HG03196 (cell line): ENCODE measurements around the gene CMIP.

ENCODE experiments used
- ATAC-seq: cut with Tn5 transposase; IDR thresholded peaks from one replicate; pipeline ENCODE4 v1.9.1; 2021; ENCODE audit not compliant: unreplicated experiment

The CMIP gene

DNA sequence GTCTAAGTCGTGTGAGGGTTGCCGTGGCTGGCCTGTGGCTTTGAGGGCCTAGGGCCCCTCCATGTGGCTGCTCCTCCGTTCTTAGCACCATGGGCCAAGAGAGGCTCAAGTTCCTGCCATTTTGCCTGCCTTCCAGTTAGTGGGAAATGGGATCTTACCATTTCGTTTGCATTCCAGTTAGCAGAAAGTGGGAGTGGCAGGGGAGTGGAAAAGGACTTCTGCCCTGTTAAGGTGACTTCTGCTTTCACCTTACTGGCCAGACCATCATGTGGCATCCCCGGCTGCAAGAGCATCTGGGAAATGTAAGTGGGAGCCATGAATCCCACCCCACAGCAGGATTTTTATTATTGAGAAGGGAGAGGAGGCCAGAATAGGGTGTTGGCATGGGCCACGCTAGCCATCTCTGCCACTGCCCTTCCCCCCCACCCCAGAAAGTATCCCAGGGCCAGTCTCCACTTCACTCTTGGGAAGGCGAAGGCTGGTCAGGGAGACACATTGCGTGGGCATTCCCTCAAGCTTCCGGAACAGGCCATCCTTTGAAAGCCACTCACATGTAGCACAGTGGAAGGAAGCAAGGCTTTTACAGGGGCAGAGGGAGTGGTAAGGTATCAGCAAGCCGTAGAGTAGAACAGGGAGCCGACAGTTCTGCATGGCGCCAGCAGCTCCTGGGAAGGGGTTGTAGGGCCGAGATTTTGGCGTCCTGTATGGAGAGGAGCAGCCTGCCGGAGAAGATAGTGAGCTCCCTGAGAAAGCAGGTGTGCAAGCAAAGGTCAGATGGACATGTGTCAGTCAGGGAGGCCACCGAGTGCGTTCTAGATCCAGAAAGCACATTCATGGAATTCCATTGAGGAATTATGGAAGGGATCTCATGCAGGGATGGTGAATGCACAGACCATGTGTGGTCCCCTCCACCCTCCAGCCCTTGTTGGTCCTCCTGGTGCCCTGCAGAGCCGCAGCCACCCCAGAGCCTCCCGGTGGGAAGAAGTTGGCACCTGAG lies 33.4 kb downstream of the CMIP start:
- ATAC-seq, result no peak

DNA sequence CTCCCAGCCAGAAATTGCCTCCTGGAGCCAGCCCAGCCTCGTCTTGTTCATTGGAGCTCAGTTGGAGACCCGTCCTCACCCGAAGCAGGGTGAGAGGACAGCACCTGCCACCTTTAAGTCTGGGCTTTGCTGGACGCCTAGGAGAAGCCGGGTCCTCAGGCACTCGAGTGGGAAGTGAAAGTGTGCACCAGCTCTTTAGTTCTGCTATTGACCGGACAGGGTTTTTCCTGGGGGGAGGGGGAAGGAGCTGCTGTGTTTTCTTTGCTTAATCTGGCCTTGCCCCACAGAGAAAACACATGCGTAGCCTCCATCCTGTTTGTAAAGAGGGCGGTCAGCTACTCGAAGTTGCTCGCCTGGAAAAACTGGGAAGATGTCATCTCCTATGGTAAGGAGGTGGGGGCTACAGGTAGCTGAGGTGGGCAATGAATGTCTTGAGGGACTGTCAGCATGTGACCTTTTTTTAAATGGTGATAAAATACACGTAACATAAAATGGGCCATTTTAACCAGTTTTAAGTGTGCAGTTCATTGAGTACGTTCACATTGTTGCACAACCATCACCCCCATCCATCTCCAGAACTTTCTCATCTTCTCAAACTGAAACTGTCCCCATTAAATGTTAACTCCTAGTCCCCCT lies 34.4 kb downstream of the CMIP start:
- peak; percentile 59 for ATAC-seq

DNA sequence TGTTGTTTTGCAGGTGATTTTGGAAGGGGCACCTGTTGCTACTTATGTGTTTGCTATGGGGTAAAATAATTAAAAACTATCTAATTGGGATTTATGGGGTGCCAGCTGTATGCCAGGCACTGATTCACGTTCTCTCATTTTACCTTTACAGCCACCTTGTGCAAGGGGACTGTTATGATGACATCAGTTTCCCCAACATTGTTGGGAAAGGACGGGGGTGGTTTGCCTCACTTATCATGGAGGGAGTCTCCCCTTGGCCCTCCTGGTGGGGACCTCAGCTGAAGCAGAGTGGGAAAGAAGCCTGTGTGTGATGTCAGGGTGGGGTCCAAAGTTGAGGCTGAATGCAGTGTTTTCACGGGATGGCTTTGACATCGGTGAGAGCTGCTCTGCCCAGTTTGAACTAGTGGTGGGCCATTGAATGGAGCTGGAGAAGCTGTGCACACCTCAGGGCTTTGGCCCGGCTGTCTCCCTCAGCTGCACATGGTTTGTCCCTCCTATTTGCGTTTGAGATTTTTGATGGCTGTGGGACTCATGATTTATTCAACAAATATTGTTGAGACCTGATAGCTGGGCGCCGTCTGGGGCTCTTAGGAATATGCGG lies 36.1 kb downstream of the CMIP start:
- ATAC-seq, result no peak

DNA sequence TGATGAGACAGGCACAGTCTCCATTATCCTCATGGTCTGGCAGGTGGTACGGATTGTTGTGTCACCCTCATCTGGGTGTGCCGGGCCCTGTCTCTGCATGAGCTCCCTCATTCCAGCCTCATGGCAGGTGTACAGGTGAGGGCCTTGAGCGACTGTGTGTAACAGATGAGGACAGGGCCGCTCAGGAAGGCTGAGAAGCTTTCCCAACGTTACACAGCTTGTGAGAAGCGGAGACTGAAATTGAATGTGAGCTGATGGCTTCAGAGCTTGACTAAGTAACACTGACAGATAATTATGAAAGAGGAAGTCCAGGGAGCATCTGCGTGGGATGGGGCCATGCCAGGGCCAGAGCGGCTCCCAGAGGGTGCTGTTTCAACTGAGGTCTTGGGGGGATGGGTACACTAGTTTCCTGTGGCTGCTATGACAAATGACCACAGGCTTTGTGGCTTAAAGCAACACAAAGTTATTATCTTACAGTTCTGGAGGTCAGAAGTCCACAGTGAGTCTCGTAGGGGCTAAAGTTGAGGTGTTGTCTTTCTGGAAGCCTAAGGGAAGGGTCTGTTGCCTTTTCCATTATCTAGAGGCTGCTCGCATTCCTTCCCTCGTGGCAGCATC lies 36.7 kb downstream of the CMIP start:
- peak; percentile 84 for ATAC-seq

DNA sequence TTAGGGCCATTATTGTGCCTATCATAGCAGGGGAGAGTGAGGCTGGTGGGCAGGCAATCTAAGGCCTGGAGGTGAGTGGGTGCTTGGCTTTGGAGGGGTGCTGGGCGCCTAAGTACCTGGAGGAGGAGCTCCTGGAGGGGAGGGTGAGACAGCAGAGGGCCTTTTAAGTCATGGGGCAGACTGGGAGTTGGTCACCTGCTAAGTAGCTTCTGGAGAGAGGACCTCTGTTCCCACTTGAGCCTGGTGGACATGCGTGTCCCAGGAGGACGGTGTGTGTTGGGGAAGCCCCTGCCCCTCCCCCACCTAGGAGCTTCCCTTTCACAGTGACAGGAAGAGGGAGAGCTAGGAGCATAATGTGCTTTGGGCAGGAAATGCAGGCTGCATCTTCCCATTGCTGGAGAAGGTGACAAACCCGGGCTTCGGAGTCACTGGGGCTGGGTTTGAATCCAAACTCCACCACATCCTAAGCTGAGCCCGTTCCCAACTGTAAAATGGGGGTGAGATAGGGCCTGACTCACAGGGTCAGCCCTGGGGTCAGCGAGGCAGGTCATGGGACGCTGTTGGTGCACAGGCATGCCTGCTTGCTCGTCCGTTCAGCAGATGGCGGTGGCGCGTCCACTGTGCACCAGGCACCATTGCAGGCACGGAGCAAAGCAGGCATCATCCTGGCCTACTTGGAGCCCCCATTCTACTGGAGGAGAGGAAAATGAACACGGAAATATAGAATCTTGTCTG lies 37.9 kb downstream of the CMIP start:
- no peak for ATAC-seq

DNA sequence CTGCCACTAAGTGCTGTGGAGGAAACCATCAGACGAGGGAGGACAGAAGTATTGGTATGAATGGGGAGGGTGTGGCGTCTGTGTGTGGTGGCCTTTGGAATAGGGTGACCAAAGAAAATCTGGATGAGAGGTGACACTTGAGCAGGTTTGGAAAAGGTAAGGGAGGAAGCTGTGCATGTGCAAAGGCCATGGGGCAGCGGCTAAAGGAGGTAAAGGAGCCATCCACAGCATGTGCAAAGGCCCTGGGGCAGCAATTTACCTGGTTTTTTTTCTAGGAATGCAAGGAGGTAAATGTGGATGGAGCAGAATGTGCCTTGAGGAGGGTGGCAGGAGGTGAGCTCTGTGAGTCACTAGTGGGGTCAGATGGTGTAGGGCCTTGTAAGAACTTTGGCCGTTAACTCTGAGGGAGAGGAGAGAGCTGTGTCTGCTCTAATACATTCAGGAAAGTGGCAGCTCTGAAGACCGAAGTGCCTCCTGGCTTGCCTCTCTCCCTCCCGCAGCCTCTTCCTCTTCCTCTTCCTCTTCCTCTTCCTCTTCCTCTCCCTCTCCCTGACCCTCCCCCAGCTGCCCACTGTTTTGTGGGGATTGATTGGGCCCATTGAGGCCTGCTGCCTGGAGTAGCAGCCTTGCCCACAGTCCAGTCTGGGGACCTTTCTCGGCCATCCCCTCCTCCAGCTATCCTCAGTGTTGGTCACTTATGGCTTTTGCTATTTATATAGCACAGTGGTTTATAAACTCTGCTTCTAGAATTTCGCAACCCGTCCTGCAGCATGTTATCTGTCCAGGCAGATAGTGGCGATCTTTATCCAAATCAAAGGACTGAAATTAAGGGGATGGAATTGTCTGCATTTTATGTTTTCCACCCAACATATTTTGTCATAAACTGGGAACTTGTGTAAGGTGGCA lies 38.7 kb downstream of the CMIP start:
- ATAC-seq, result no peak

DNA sequence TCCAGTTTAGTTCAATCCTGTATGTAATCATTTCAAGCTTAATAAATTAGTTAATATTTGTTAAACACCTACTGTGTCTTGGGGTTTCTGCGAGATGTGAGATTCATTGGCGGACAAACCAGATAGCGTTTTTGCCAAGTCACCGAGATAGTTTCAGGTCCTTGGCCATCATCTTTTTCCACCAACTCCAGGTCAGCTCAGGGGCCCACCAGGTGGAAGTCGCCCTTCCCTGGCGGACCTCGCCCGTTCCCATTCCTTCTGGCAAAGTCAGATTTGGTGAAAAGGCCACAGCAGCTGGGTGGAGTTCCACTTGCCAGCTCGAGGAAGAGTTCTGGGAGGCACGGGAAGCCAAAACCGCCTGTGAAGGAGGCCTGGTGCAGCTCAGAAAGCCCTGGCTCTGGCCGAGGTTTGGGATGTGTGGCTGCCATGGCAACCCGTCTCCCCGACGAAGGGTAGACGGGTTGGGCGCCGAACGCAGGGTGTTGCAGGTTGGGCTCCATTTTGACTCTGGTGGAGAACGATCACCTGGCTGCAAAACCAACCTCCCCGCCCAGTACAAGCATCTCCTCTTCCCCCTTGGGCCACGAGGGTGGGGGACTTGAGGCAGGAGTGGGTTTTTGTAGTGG lies 39.5 kb downstream of the CMIP start:
- ATAC-seq, result no peak

DNA sequence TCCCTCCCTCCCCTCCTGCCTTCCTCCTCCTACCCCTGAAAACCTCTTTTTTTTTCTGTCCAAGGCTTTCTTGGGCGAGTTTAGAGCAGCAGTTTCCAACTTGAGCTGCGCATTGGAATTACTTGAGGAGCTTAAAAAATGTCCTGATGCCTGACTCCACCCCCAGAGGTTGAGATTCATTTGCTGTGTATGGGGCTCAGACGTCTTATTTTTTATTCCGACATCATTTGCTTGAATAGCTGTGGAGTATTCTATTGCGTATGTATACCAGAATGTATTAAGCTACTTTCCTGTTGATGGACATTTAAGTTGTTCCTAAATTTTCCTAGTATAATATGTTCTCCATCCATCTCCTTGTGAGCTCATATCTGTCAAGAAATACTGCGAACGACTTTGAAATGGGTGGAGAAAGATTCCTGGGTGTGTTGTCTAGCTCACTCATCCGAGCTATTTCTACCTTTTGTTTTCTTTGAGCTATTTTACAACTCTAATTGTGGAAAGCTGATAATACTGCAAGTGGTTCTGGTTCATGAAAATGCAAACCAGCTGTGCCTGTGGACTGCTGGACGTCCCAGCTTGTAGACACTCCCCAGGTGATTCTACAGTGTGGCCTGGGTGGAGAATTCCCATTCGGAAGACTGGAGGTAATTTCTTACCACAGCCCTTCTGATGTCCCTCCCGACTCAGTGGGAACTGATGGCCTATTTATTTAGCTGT lies 40.5 kb downstream of the CMIP start:
- no peak for ATAC-seq

DNA sequence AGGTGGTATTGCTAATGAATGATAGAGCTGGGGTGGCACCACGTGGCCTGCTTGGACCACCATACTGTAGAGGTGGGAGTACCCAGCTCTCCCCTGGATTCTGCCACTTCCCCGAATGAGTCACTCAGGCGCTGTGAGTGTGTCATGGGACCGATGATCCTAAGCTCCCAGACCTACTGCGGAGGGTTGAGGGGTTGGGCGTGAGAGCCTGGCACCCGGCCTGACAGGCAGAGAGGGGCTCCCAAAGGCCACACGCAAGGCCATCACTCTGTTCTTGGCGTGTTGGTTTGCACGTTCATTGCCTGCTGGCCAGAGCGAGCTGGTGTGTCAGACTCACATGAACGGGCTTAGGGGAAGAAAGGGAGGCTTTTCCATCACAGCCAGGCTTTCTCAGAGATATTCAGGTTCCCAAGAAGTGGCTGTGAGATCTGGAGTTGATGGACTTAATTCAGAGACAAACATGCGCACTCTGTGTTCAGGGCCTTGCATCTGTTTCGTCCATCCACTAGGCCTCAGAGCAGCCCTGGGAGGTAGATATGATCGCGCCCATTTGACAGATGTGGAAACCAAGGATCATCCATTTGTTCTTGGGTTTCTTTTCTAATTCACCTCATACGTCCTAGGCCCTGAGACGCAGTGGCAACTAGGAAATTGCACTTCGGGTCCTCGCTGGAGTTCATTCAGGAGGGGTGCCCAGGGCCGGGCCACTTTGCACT lies 41.4 kb downstream of the CMIP start:
- no peak for ATAC-seq

DNA sequence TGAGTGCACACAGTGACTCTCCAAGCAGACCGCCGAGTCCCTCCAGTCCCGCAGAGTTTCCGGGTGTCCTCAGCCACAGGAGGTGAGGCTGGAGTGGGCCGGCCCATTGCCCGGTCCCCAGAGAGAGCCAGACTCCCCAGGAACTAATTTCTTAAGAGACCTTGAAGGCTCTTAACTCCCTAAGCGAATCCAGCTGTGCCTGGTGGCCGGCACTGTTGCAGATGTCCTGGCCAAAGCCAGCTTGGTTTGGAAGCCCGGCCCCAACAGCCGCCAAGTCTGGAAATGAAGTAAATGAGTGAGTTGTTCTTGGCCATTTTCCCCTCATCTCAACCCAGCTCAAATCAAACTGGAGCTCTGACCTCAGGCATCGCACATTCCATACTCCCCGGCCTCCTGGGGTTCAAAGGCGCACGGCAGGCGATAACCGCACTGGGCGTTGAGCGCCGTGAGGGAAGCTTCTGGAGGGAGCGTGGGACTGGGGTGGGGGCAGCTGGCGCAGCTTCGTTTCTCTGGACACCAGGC lies 42.0 kb downstream of the CMIP start:
- ATAC-seq, result no peak

DNA sequence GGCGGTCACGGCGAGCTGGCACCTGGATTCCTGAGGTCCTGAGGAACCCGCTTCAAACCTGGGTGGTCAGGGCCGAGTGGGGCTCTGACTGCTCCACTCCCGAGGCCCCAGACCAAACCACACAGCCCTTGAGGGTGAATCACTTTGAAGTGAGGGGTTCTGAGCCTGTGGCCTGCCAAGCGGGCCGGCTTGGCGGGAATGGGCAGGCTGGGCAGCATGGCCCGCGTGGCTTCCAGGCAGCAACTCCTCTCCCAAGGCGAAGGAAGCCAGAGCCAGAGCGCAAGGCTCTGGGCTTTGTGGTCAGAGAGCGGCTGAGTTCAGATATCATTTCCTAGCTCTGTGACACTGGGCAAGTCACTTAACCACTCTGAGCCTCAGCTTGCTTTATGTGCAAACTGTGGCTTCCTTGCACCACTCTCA lies 42.7 kb downstream of the CMIP start:
- ATAC-seq, result no peak

DNA sequence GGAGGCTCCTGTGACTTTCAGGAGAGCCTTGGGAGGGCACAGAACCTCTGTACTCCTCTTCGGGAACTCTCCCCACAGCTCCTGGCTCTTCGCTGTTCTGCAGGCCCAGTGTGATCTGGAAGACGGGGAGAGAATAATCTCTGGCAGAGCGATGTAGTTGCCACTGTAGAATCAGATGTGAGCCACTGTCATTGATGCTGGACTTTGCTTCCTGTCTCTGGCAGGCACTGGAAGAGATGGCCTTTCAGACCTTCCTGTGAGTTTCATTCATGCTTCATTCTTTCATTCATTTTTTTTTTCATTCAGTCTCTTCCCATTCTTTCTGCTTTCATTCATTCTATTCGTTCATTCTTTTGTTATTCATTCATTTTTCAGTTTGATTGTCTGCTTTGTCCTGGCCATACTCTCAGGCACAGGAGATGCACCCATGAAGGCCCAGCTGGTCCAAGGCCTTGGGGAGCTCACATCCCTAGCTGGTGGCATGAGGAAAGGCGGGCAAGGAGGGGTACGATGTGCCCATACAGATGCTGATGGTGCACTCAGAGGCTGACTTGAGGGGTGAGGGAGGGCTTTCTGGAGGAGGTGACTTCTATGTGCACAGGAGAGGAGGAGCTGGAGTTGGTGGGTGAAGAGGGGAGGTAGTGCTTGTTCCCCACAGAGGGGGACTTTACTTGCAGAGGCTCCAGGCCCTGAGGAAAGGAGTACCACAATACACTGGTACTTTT lies 44.2 kb downstream of the CMIP start:
- ATAC-seq, result no peak

DNA sequence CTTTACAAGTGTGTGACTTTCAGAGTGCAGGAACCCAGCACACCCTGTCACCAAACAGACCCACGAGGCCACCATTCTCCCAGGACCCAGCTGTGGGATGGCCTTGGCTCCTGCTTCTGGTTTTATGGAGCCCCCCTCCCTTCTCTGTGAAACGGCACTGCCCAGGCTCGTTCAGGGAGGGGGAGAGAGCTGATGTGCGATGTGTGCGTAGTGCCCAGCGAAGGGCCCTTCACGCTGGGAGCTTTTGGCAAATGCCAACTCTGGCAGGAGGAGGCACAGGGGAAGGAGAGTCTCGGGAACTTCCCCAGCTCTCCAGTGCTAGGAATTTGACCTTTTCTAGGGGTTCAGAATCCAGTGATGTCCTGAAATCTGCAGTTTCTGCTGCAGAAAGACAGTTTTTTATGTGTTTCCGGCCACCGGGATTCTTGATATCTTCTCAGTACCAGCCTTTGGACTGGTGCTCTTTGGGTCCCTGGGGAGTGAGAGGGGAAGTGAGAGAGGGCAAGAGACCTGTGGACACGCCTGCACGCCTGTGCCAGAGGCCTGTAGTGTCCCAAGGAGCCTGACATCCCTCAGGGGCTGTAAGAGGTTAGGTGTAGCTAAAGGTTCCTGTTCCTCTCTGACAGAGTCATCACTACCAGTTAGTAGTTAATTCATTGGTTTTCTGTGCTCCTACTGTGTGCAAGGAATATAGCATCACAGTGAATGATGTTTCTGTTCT lies 45.1 kb downstream of the CMIP start:
- no peak for ATAC-seq

DNA sequence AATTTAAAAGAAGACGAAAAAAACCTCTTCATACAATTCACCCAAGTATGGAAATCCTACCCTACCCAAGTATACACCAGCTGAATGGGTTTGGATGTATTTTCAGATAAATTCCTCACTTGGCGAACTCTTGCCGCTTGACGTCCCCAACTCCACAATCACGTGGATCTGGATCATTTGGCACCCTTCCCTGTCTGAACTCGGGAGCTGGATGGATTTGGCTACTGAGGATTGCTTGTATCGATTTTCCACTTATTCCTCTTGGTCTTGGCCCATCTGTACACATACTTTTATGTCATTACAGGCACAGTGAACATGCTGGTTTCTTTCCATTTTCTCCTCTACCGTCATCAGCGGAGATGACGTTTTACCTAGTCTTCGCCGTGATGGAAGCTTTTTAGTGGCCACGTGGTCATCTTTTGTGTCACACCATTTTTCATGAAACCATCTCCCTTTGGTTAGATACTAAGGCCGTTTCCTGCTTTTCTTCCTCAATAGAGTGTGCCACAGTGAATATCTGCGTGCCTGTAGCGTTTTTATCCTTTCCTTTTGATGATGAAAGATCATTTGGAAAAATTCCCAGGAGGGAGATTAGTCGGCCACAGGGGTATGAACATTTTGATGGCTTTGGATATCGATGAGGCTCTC lies 47.1 kb downstream of the CMIP start:
- ATAC-seq, result no peak

DNA sequence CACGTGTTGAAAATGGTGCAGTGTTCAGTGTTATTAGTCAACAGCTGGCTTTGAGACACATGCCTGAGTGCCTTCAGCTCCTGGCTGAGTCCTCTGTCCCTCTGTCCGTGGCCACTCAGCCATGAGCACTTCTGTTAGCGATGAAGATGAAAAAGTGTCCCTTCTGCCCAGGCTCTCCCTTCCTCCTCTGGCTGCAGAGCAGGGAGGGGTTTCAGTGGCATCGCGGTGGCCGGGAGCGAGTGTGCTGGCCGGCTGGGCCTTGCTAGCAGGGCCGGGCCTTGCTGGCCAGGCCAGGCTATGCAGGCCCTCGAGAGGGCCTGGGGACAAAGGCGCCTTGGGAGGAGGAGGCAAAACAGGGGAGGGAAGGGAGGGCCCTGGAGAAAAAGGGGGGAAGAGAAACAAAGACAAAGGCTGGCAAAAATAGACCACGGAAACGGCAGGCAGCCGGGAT lies 47.7 kb downstream of the CMIP start:
- no peak for ATAC-seq
